B cell (primary cell): ENCODE data around the gene SLC10A6. TPM values are rescaled to one million over a fixed set of nuclear protein-coding genes. Genes with fewer than 3 reads are reported as not detected.

ENCODE experiments used
- ATAC-seq: fragments of 200-7000 bp; cut with Tn5 transposase; one replicate; pipeline ENCODE4 v1.10.0; 2021; ENCODE audit warnings: low read depth, mild to moderate bottlenecking, moderate number of reproducible peaks, moderate library complexity
- CTCF ChIA-PET: fragments of 350-600 bp; sonication (Branson Sonifier 250); formaldehyde crosslinking; loops from one replicate; lab custom pipeline; 2021; ENCODE audit warnings: antibody characterized with exemption, inconsistent platforms; lab: Charles Lee
- POLR2A ChIA-PET: fragments of 350-600 bp; sonication (Branson Sonifier 250); formaldehyde crosslinking; loops from one replicate; lab custom pipeline; 2021; ENCODE audit warnings: antibody characterized with exemption; lab: Charles Lee
- DNase-seq: peaks from one replicate; pipeline ENCODE4 v3.0.0; 2013
- H2AFZ ChIP-seq: 2 replicates; pipeline ENCODE4 v1.6.1; 2012; ENCODE audit warnings: mild to moderate bottlenecking, low read depth, low read length; ENCODE audit not compliant: insufficient read depth, poor library complexity, severe bottlenecking
- H3K27ac ChIP-seq, 2 donors: 1 replicate in 1 of 2; 2 replicates in 1 of 2; pipeline ENCODE4 v1.5.1; 2012 to 2013; ENCODE audit warnings: low read length in 2 of 2, mild to moderate bottlenecking in 2 of 2, moderate library complexity in 1 of 2
- H3K27me3 ChIP-seq, 4 experiments: fragments of 200-600 bp in 1 of 4; sonication (generic) in 1 of 4; replicated peaks in 1 of 4; 1 replicate in 2 of 4; 2 replicates in 2 of 4; pipeline versions ENCODE4 v1.6.1 to v1.7.0; 2013 to 2016; ENCODE audit warnings: low read length in 3 of 4, mild to moderate bottlenecking in 2 of 4, mixed read lengths in 1 of 4, moderate library complexity in 1 of 4; ENCODE audit not compliant: insufficient read depth in 4 of 4, control insufficient read depth in 3 of 4; ENCODE audit errors: control extremely low read depth in 1 of 4
- H3K36me3 ChIP-seq, 2 experiments: replicated peaks in 1 of 2; 1 replicate in 1 of 2; 2 replicates in 1 of 2; pipeline versions ENCODE4 v1.6.1 to v1.7.1; 2013; ENCODE audit warnings: low read length in 1 of 2; ENCODE audit not compliant: insufficient read depth in 2 of 2, control insufficient read depth in 1 of 2; ENCODE audit errors: control extremely low read depth in 1 of 2, extremely low read depth in 1 of 2
- H3K4me1 ChIP-seq, 2 donors: fragments of 200-600 bp in 1 of 2; sonication (generic) in 1 of 2; 1 replicate in 1 of 2; 2 replicates in 1 of 2; pipeline versions ENCODE4 v1.5.1 to v1.6.1; 2013 to 2017; ENCODE audit warnings: low read length in 2 of 2; ENCODE audit not compliant: control insufficient read depth in 2 of 2, insufficient read depth in 2 of 2
- H3K4me2 ChIP-seq: replicated peaks from 2 replicates; pipeline ENCODE3; 2012; ENCODE audit warnings: mild to moderate bottlenecking, low read depth, low read length; ENCODE audit not compliant: poor library complexity, severe bottlenecking
- H3K4me3 ChIP-seq, 5 experiments: fragments of 200-600 bp in 1 of 5; sonication (generic) in 1 of 5; 1 replicate in 3 of 5; 2 replicates in 2 of 5; pipeline versions ENCODE4 v1.5.1 to v1.7.0; 2011 to 2016; ENCODE audit warnings: low read length in 4 of 5, mild to moderate bottlenecking in 4 of 5, low read depth in 2 of 5, control low read depth in 1 of 5, moderate library complexity in 1 of 5; ENCODE audit not compliant: insufficient read depth in 1 of 5; ENCODE audit errors: control extremely low read depth in 1 of 5, extremely low read depth in 1 of 5
- H3K79me2 ChIP-seq: fragments of 200-600 bp; sonication (generic); one replicate; pipeline ENCODE4 v1.6.0; 2016; ENCODE audit warnings: low read length; ENCODE audit not compliant: control insufficient read depth, insufficient read depth
- H3K9ac ChIP-seq: fragments of 200-600 bp; sonication (generic); 2 replicates; pipeline ENCODE4 v1.6.1; 2017; ENCODE audit warnings: mild to moderate bottlenecking, low read length, moderate library complexity
- H3K9me3 ChIP-seq, 3 donors: one replicate each; pipeline versions ENCODE4 v1.6.1 to v1.7.1; 2013; ENCODE audit warnings: low read length in 2 of 3; ENCODE audit not compliant: control insufficient read depth in 2 of 3, insufficient read depth in 1 of 3; ENCODE audit errors: control extremely low read depth in 1 of 3
- H4K20me1 ChIP-seq: 2 replicates; pipeline ENCODE4 v1.6.0; 2012; ENCODE audit warnings: mild to moderate bottlenecking, low read length; ENCODE audit not compliant: insufficient read depth, control insufficient read depth, poor library complexity, severe bottlenecking
- H3K27ac Mint-ChIP-seq: one replicate; pipeline ENCODE4 v1.8.0; 2021; ENCODE audit warnings: mixed read lengths
- H3K27me3 Mint-ChIP-seq: one replicate; pipeline ENCODE4 v1.8.0; 2021; ENCODE audit warnings: mixed read lengths
- H3K4me1 Mint-ChIP-seq: one replicate; pipeline ENCODE4 v1.8.0; 2021; ENCODE audit warnings: mixed read lengths
- H3K4me3 Mint-ChIP-seq: one replicate; pipeline ENCODE4 v1.8.0; 2021; ENCODE audit warnings: mixed read lengths
- H3K9me3 Mint-ChIP-seq: one replicate; pipeline ENCODE4 v1.8.0; 2022; ENCODE audit warnings: mixed read lengths; ENCODE audit not compliant: insufficient read depth
- CTCF ChIP-seq: fragments of 200-600 bp; IDR thresholded peaks from one replicate; pipeline ENCODE4 v1.8.0; 2022; ENCODE audit warnings: antibody characterized with exemption, mild to moderate bottlenecking
- EZH2 ChIP-seq: IDR thresholded peaks from 2 replicates; pipeline ENCODE4 v1.6.1; 2012; ENCODE audit warnings: borderline replicate concordance, low read depth, mild to moderate bottlenecking, moderate library complexity, low read length; ENCODE audit not compliant: insufficient read depth, poor library complexity, severe bottlenecking
- WGBS: methylation state at CpG from one replicate; pipeline ENCODE4 v1.1.5; 2013; ENCODE audit warnings: missing lambda C conversion rate; ENCODE audit not compliant: insufficient coverage; 5-methylcytosine and 5-hydroxymethylcytosine counted together
- intact Hi-C: fragments of 100-400 bp; cut with micrococcal nuclease; formaldehyde crosslinking; loops from one replicate; pipeline ENCODE4 v1.10.0; 2022
- polyA plus RNA-seq: library from polyadenylated mRNA; depleted of rRNA; stranded (reverse); fragments of >200 nt; gene quantifications from 2 replicates; pipeline ENCODE4 v1.2.3, GENCODE V29; 2012
- total RNA-seq, 2 donors: library from RNA; stranded (reverse); fragments of 120-200 nt in 1 of 2; gene quantifications; 1 replicate in 1 of 2; 2 replicates in 1 of 2; pipeline versions ENCODE4 v1.2.3 to v1.2.4, GENCODE V29; 2013 to 2022

SLC10A6 gene
- total and polyA plus RNA-seq, 2 donors (not counting 1 experiment from before 2014, with no cell fraction given): not detected

- DNase-seq (peak; percentile 59), ATAC-seq (peak; percentile 60)
- ChIA-PET POLR2A (no interaction called here), CTCF (interaction anchor here (0.6 to 1.5 kb wide), 4 partner anchors 126 to 1811 kb away, joined by 3 to 23 read pairs (median 12); no protein-coding TSS in a partner anchor)
- Histone ChIP-seq H3K4me3 (no peak overlapping the region), H3K4me1 (peaks cover 10 to 13% of the 10 kb centered on the region in 2 donors), H3K4me2 (no peak overlapping the region), H3K9me3 (no peaks in the 10 kb centered on the region), H4K20me1 (no peaks in the 10 kb centered on the region), H3K79me2 (no peaks in the 10 kb centered on the region), H3K9ac (no peak overlapping the region), H3K27ac (no peak overlapping the region), H2AFZ (no peak overlapping the region), H3K27me3 (peaks cover 0 to 20% (median 7%) of the 10 kb centered on the region in 4 experiments), H3K36me3 (no peaks in the 10 kb centered on the region)
- Mint-ChIP-seq H3K27ac (no peak overlapping the region), H3K9me3 (no peaks in the 10 kb centered on the region), H3K27me3 (peaks cover 17% of the 10 kb centered on the region), H3K4me3 (no peak overlapping the region), H3K4me1 (peaks cover 9% of the 10 kb centered on the region)
- intact Hi-C loops: loop anchor here (1.0 to 5.0 kb wide), 2 partner anchors 398 to 1814 kb away; no protein-coding TSS in a partner anchor
- 100% methylated on average over 1 of the region's 6 CpGs for WGBS
- TF ChIP-seq CTCF (peak; percentile 91), EZH2 (no peak)
Measured at GRCh38 chr4:86895692-86896488, 46.7 kb upstream of the SLC10A6 start.

GRCh38 chr4:86894455-86894854, 45.3 kb upstream of the SLC10A6 start:
- Mint-ChIP-seq H3K9me3 (no peaks in the 10 kb centered on the region), H3K4me1 (peaks cover 9% of the 10 kb centered on the region), H3K27me3 (peaks cover 17% of the 10 kb centered on the region), H3K27ac (no peak overlapping the region), H3K4me3 (no peak overlapping the region)
- H3K4me3 ChIP-seq: no peak overlapping the region
- H2AFZ ChIP-seq: no peak overlapping the region
- no peak overlapping the region for H3K9ac ChIP-seq
- H3K27me3 ChIP-seq: peaks cover 0 to 24% (median 9%) of the 10 kb centered on the region in 4 experiments
- H3K9me3 ChIP-seq: no peaks in the 10 kb centered on the region
- H4K20me1 ChIP-seq: no peaks in the 10 kb centered on the region
- H3K4me2 ChIP-seq: no peak overlapping the region
- ChIA-PET CTCF (interaction anchor here (1.4 to 1.5 kb wide), 3 partner anchors 395 to 1810 kb away, joined by 3 to 23 read pairs (median 19); no protein-coding TSS in a partner anchor), POLR2A (no interaction called here)
- H3K27ac ChIP-seq: no peak overlapping the region
- no peak for ATAC-seq
- no peak for TF ChIP-seq CTCF
- no peak for TF ChIP-seq EZH2
- no peak for DNase-seq
- no peaks in the 10 kb centered on the region for H3K79me2 ChIP-seq
- H3K36me3 ChIP-seq: no peaks in the 10 kb centered on the region
- H3K4me1 ChIP-seq: peaks cover 10 to 13% of the 10 kb centered on the region in 2 donors
- intact Hi-C loops: no loop called here
